ENCODE measurements around the gene CEBPZ.

GRCh38 chr2:37205689-37206341 is 25.6 kb downstream of the CEBPZ start:
- TF ChIP-seq POLR2A (IDR thresholded peaks at IDR 0.05; ENCODE audit: low read depth, low read length): no peak
- TF ChIP-seq TAF1 (IDR thresholded peaks at IDR 0.05; ENCODE audit: borderline replicate concordance, low read depth, low read length): no peak

Data from GM12892 (cell line).